GM18870 (cell line): ENCODE measurements around the gene TTLL7.
A peak's percentile ranks its signal among the peaks of the same experiment; 100 is the strongest.

ENCODE experiments used
- ATAC-seq: cut with Tn5 transposase; IDR thresholded peaks from one replicate; pipeline ENCODE4 v1.9.1; 2021; ENCODE audit warnings: moderate library complexity; ENCODE audit not compliant: unreplicated experiment

The TTLL7 gene

GRCh38 chr1:83896299-83896698 is 102.6 kb downstream of the TTLL7 start:
- ATAC-seq: no peak

GRCh38 chr1:83889707-83890106 is 109.2 kb downstream of the TTLL7 start:
- no peak for ATAC-seq

GRCh38 chr1:83887483-83887882 is 111.4 kb downstream of the TTLL7 start:
- ATAC-seq: no peak

- ATAC-seq: no peak
Measured at GRCh38 chr1:83883979-83884378, 115.0 kb downstream of the TTLL7 start.

GRCh38 chr1:83882906-83883305 is 116.0 kb downstream of the TTLL7 start:
- no peak for ATAC-seq

GRCh38 chr1:83872515-83872914 is 126.4 kb downstream of the TTLL7 start:
- ATAC-seq: no peak

- no peak for ATAC-seq
Measured at GRCh38 chr1:83864991-83865390, 133.9 kb downstream of the TTLL7 start.

- ATAC-seq: peak; percentile 74
Measured at GRCh38 chr1:83860490-83861221, 138.3 kb downstream of the TTLL7 start.

GRCh38 chr1:83857716-83858115 is 141.2 kb downstream of the TTLL7 start:
- ATAC-seq: no peak

GRCh38 chr1:83857103-83857502 is 141.8 kb downstream of the TTLL7 start:
- peak; percentile 53 for ATAC-seq

- no peak for ATAC-seq
Measured at GRCh38 chr1:83856381-83856780, 142.6 kb downstream of the TTLL7 start.

- ATAC-seq: no peak
Measured at GRCh38 chr1:83854456-83854855, 144.5 kb downstream of the TTLL7 start.

- ATAC-seq: no peak
Measured at GRCh38 chr1:83850834-83851233, 148.1 kb downstream of the TTLL7 start.

GRCh38 chr1:83849191-83850061 is 149.5 kb downstream of the TTLL7 start:
- peak; percentile 79 for ATAC-seq

- no peak for ATAC-seq
Measured at GRCh38 chr1:83846138-83846537, 152.8 kb downstream of the TTLL7 start.

GRCh38 chr1:83845437-83846071 is 153.4 kb downstream of the TTLL7 start:
- no peak for ATAC-seq

GRCh38 chr1:83844546-83844945 is 154.4 kb downstream of the TTLL7 start:
- no peak for ATAC-seq

GRCh38 chr1:83839566-83840173 is 159.3 kb downstream of the TTLL7 start:
- ATAC-seq: no peak

GRCh38 chr1:83838573-83838972 is 160.4 kb downstream of the TTLL7 start:
- no peak for ATAC-seq

GRCh38 chr1:83836543-83836942 is 162.4 kb downstream of the TTLL7 start:
- peak; percentile 56 for ATAC-seq

GRCh38 chr1:83834621-83835264 is 164.2 kb downstream of the TTLL7 start:
- no peak for ATAC-seq
